ENCODE measurements around the gene C1QL2. TPM values are rescaled to one million over a fixed set of nuclear protein-coding genes. Genes with fewer than 3 reads are reported as not detected.

C1QL2 gene
- total RNA-seq, 1 experiment from 2014 or later = not detected

DNA sequence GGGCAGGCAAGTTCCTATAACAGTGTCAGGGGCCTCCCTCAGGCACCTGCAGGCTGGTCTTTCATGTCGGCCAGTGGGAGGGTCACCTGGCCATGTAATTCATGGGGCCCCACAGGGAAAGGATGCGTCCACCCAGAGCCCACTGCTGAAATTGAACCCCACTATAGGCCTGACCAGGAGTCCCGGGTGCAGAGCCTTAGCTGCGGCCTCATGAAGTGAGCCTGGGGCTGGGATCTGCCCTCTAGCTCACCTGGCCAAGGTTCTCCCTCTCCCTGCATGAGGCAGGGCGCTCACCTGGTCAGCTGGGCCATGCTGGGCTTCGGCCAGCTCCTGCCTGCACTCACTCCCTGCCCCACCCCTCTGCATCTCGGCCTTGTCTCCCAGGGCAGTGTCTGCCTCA, 41.1 kb downstream of the C1QL2 start:
- no peak for DNase-seq (ENCODE audit: low read depth)
- in situ Hi-C loops (cut with HindIII; ENCODE audit: low pct_unique_long_range_greater_than_20kb, low sequenced_read_pairs) = no loop called here

DNA sequence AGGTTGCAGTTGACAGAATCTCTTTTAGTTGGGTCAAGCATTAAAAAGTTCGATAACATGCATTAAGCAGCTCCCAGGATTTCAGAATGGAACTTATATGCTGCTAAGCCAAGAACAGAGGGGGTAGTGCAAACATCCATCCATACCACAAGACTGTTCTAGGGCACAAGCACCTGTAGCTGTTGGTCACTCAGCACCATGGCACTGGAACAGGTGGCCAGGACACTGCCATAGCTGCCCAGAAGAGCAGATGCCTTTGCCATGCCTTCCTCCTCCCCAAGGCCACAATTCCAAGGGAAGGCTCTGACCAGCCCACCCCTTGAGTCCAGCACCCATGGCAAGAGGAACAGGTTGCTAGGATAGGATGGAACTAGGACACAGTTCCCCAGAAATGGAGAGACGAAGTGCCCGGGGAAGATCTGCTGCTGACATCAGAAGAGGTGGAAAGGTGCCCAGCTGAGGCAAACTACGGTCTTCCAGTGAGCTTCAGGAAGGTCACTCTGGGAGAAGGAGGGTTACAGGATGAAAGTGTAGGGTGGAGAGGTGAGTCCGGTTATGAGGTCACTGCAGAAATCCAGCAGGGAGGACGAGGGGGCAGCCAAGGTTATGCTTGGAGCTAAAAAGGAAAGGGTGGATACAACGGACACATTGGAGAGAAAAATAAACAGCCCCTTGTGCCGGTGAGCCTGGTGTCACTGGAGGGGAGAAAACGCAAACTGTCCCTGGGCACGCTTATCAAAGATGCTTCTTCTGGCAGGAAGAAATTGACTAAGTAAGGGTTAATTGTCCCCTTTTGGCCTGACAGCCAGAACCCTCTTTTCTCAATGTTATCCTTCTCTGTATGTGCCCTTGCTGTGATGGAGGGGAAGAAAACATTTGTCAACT, 41.9 kb downstream of the C1QL2 start:
- in situ Hi-C loops (cut with HindIII; ENCODE audit: low pct_unique_long_range_greater_than_20kb, low sequenced_read_pairs) = no loop called here
- DNase-seq (ENCODE audit: low read depth) = no peak

DNA sequence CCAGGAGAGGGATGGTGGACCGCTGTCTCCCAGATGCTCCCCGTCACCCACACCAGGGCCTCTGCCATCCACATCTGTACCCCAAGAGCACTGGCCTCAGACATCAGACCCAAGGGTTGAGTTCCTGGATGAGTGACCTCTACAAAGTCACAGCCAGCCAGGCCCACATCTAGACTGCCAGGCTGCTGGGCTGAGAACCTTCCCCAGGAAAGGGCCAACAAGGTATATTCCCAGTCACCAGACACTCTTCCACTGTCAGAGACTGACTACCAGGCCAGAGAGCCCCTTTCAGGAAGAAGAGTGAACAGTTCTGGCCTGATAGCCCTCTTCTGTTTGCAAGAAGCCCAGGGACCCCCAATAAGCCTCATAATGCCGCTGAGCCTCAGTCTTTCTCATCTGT, 44.3 kb downstream of the C1QL2 start:
- in situ Hi-C loops (cut with HindIII; ENCODE audit: low pct_unique_long_range_greater_than_20kb, low sequenced_read_pairs) = no loop called here
- DNase-seq (ENCODE audit: low read depth) = no peak

DNA sequence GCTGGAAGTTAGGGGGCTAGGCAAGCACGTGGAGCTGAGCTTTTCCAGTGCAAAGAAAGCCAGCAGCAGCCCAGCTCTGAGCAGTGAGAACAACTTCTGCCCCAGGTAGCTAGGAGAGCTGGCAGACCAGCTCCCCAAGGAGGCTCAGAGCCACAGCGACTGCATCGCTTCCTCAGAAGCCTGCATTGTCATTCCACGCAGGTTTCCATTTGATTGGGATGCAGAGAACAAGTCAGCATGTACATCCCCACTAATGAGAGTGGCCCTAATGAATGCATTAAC, 45.1 kb downstream of the C1QL2 start:
- no peak for DNase-seq (ENCODE audit: low read depth)
- in situ Hi-C loops (cut with HindIII; ENCODE audit: low pct_unique_long_range_greater_than_20kb, low sequenced_read_pairs) = no loop called here

DNA sequence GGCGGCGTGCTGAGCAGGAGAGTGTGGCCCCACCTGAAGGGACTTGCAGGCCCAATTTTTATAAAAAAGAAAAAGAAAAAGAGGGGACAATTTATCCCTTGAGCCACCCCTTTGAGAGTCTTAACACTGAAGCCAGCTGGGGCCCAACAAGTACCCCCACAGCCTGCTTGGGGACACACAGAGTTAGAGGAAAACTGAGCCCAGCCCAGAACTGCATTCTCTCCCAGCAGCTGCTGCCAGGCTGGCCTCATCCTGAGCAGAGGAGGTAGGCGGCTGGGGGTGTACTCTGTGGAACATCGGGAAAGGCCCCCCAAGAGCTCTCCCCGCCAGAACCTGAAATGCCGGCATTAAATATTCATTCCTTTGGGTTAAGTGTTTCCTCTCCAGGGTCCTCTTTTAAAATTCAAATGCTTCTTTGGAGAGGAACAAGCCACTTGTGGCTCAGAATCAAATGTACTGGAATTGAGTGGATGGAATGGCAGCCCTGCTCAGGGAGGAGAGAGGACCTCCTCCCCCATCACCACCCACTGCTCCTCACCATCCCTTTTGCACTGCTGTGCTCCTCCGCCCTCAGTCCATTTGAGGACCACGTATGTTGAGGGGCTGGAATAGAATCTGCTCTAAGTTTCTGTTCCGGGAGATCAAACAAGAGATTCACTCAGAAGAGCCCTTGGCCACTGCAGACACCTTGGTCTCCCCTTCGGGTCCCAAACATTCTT, 45.6 kb downstream of the C1QL2 start:
- no peak for DNase-seq (ENCODE audit: low read depth)
- in situ Hi-C loops (cut with HindIII; ENCODE audit: low pct_unique_long_range_greater_than_20kb, low sequenced_read_pairs) = no loop called here

DNA sequence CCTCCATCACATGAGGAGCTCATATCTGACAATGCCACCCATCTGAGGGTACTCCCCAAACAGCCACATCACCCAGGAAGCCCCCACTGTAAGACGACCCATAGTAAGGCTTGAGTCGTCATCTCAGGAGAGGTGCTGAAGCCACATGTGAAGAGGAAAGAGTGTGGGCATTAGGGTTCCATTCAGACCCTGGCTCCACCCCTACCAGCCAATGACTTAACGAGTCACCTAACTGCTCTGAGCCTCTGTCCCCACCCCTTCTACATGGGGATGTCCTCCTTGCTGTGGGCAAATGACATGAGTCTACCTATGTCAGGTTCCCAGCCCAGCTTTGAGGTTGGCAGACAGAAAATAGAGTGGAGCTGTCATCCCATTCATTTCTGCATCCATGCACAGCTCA, 46.3 kb downstream of the C1QL2 start:
- DNase-seq (ENCODE audit: low read depth) = no peak
- in situ Hi-C loops (cut with HindIII; ENCODE audit: low pct_unique_long_range_greater_than_20kb, low sequenced_read_pairs) = no loop called here

DNA sequence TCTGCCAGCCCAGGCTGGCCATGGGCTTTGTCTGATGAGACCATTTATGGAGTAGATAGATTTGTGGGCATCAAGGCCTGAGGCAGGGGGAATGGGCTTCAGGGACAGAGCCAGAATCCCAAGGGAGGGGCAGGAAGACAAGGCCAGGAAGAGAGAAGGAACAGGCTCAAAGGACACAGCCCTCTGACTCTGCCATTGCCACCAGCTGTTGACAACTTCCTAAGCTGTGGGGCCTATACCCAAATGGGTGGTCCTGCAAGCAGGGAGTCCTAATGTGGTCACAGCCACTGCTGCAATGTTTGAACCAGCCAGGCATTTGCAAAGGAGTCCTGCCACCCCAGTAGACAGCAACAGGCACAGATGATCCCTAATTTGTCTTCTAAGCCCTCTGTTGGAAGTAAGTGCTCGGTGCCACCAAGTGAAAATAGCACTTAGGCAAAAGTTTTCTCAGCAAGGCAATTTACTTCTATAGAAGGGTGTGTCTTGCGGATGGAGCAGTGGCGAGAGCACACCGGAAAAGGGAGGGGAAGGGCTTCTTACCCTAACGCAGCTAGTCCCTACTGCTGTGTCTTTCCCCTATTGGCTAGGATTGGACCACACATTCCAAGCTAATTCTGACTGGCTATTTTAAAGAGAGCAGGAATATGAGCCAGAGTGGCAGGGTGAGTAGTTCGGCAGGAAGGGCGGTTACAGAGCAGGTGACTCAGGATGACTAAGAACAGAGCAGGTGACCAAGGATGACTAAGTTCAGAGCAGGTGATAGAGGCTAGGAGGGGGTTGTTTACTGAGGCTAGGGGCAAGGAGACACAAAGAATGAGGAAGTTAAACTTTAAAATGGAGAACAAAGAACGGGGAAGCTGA, 47.2 kb downstream of the C1QL2 start:
- DNase-seq (ENCODE audit: low read depth) = peak; percentile 79
- in situ Hi-C loops (cut with HindIII; ENCODE audit: low pct_unique_long_range_greater_than_20kb, low sequenced_read_pairs) = no loop called here

DNA sequence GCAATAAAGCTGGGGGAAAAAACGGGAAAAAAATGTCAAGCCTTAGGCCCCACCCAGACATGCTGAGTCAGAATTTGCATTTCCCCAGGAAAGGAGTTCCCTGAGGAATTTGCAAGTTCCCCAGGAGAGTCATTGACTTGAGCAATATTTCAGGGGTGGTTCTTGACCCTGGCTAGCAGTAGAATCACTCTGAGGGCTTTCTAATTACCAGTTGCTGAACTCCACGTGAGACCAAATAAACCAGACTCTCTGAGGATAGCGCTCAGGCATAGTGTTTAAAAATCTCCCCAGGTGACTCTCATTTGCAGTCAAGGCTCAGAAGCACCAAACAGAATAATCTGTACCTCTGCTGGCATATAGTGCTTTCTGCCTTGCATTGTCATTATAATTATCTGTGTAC, 48.7 kb downstream of the C1QL2 start:
- in situ Hi-C loops (cut with HindIII; ENCODE audit: low pct_unique_long_range_greater_than_20kb, low sequenced_read_pairs) = no loop called here
- no peak for DNase-seq (ENCODE audit: low read depth)

DNA sequence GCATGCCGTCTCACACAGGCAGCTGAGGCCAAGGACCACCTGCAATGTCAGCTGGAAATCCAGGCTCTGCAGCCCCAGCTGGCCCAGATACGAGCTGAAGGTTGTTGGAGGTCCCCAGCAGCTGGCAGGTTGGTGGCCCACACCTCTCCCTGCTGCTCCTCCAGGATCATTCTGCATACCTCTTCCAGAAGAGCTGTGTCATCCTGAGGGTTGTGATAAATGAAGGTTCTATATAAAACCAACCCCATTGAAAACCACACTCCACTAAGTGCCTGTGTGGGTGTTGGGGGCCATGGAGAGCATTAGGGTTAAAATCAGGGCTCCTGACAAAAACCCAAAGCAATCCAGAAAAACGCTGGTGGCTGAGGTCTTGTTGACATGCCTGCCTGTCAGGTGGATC, 50.4 kb downstream of the C1QL2 start:
- no peak for DNase-seq (ENCODE audit: low read depth)
- in situ Hi-C loops (cut with HindIII; ENCODE audit: low pct_unique_long_range_greater_than_20kb, low sequenced_read_pairs) = no loop called here

DNA sequence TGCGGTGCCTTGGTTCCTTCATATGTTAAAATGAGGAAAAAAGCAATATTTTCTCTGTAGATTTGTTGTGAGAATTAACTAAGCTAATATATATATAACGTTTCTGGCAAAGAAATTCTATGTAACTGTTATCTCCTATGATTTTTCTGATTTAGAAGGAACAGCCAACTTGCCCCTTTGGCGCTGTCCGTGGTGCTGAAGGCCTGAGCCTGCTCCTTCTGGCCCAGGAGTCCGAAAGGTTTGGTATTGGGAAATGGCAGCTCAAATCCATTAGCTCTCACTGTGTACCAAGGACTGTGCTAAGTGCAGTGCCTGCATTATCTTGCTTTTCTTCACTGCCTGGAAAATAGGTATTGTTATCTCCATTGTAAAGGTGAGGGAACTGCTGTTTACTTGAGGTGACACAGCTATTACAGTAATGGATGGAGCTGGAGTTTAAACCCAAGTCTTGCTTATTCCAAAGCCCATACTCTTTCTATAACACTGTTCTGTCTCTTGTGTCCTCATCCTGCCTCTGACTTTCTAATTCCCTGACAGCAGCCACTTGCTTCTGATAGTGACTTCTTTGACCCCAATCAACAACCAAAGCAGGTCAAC, 52.2 kb downstream of the C1QL2 start:
- in situ Hi-C loops (cut with HindIII; ENCODE audit: low pct_unique_long_range_greater_than_20kb, low sequenced_read_pairs) = no loop called here

More for the DNA sequence above, 52.2 kb downstream of the C1QL2 start:
- DNase-seq (ENCODE audit: low read depth) = peak; percentile 28

Other genes with a start within 250 kb of the C1QL2 start
- gene MARCO, start 216.6 kb downstream of the C1QL2 start, total RNA-seq (2014; rRNA removed; shearing (Covaris generic); ENCODE audit: low replicate concordance) = not detected in 2 replicates
- gene STEAP3, start 65.1 kb upstream of the C1QL2 start, total RNA-seq (2014; rRNA removed; shearing (Covaris generic); ENCODE audit: low replicate concordance) = 1.4 and 3.4 TPM in 2 replicates
- 16.3 and 20.8 TPM in 2 replicates for gene C2orf76, start 208.1 kb upstream of the C1QL2 start, total RNA-seq (2014; rRNA removed; shearing (Covaris generic); ENCODE audit: low replicate concordance)
- gene DBI, start 208.2 kb upstream of the C1QL2 start, total RNA-seq (2014; rRNA removed; shearing (Covaris generic); ENCODE audit: low replicate concordance) = 104 and 107 TPM in 2 replicates

All from Caki2 (cell line).